ENCODE results near the gene PKM. TPM values are rescaled to one million over a fixed set of nuclear protein-coding genes. Genes with fewer than 3 reads are reported as not detected.

PKM gene
- total RNA-seq, 4 donors from 2014 or later: 259 to 431 (median 291) TPM

- no peaks in the 10 kb centered on the region for H3K9me3 ChIP-seq
- no peaks in the 10 kb centered on the region for H3K27me3 ChIP-seq
- H3K27ac ChIP-seq: no peak overlapping the region
- no peak for DNase-seq
- WGBS, 2 donors (ENCODE audit: low coverage in 1 of 2): 98 to 100% methylated on average over 1 of the region's 1 CpG
- TF ChIP-seq EP300 (IDR thresholded peaks at IDR 0.05; ENCODE audit: low read depth): no peak
- no peak for TF ChIP-seq POLR2A (IDR thresholded peaks at IDR 0.05)
- no peak for TF ChIP-seq POLR2AphosphoS5 (IDR thresholded peaks at IDR 0.05)
- no peak for TF ChIP-seq CTCF (IDR thresholded peaks at IDR 0.05)
- H3K4me1 ChIP-seq: no peaks in the 10 kb centered on the region
- in situ Hi-C loops (cut with MboI; ENCODE audit: low pct_ligation_motif_present in 1 of 4, low pct_unique_long_range_greater_than_20kb in 1 of 4, low sequenced_read_pairs in 3 of 4): no loop called here
- H3K4me3 ChIP-seq: no peak overlapping the region
- peaks cover 0 to 41% (median 19%) of the 10 kb centered on the region in 4 donors for H3K36me3 ChIP-seq
- intact Hi-C loops (cut with DNase I; ENCODE audit: low total_unique reads): no loop called here
These were observed 17.5 kb upstream of the PKM start for GRCh38 chr15:72248514-72248913.

GRCh38 chr15:72242775-72243370 is 11.9 kb upstream of the PKM start:
- intact Hi-C loops (cut with DNase I; ENCODE audit: low total_unique reads) (no loop called here), in situ Hi-C loops (cut with MboI; ENCODE audit: low pct_ligation_motif_present in 1 of 4, low pct_unique_long_range_greater_than_20kb in 1 of 4, low sequenced_read_pairs in 3 of 4) (no loop called here)
- H3K9me3 ChIP-seq: no peaks in the 10 kb centered on the region
- TF ChIP-seq EP300 (IDR thresholded peaks at IDR 0.05; ENCODE audit: low read depth) (no peak), CTCF (IDR thresholded peaks at IDR 0.05) (no peak), POLR2AphosphoS5 (IDR thresholded peaks at IDR 0.05) (no peak), POLR2A (IDR thresholded peaks at IDR 0.05) (no peak)
- 83 to 86% methylated on average over 1 to 2 of the region's 2 CpGs for WGBS, 2 donors (ENCODE audit: low coverage in 1 of 2)
- DNase-seq: no peak
- no peaks in the 10 kb centered on the region for H3K27me3 ChIP-seq
- peaks cover 0 to 1% (median under 1%) of the 10 kb centered on the region in 4 donors for H3K4me1 ChIP-seq
- H3K27ac ChIP-seq: no peak overlapping the region
- H3K36me3 ChIP-seq: peaks cover 0 to 19% (median 6%) of the 10 kb centered on the region in 4 donors
- no peak overlapping the region for H3K4me3 ChIP-seq

- DNase-seq: no peak
These were observed 8.7 kb upstream of the PKM start for GRCh38 chr15:72239652-72240051.

GRCh38 chr15:72238586-72238985 is 7.6 kb upstream of the PKM start:
- no peak overlapping the region for H3K27ac ChIP-seq
- peaks cover 0 to 19% (median 6%) of the 10 kb centered on the region in 4 donors for H3K36me3 ChIP-seq
- intact Hi-C loops (cut with DNase I; ENCODE audit: low total_unique reads) (no loop called here), in situ Hi-C loops (cut with MboI; ENCODE audit: low pct_ligation_motif_present in 1 of 4, low pct_unique_long_range_greater_than_20kb in 1 of 4, low sequenced_read_pairs in 3 of 4) (no loop called here)
- no peak overlapping the region for H3K4me3 ChIP-seq
- no peaks in the 10 kb centered on the region for H3K27me3 ChIP-seq
- TF ChIP-seq EP300 (IDR thresholded peaks at IDR 0.05; ENCODE audit: low read depth) (no peak), POLR2AphosphoS5 (IDR thresholded peaks at IDR 0.05) (no peak), CTCF (IDR thresholded peaks at IDR 0.05) (no peak), POLR2A (IDR thresholded peaks at IDR 0.05) (no peak)
- 93 to 99% methylated on average over 2 to 3 of the region's 3 CpGs for WGBS, 2 donors (ENCODE audit: low coverage in 1 of 2)
- peaks cover 0 to 14% (median 10%) of the 10 kb centered on the region in 4 donors for H3K4me1 ChIP-seq
- no peak for DNase-seq
- H3K9me3 ChIP-seq: no peaks in the 10 kb centered on the region

More at GRCh38 chr15:72239652-72240051, 8.7 kb upstream of the PKM start:
- intact Hi-C loops (cut with DNase I; ENCODE audit: low total_unique reads): no loop called here
- TF ChIP-seq EP300 (IDR thresholded peaks at IDR 0.05; ENCODE audit: low read depth) (no peak), POLR2AphosphoS5 (IDR thresholded peaks at IDR 0.05) (no peak)
- H3K27ac ChIP-seq: no peak overlapping the region
- no peaks in the 10 kb centered on the region for H3K9me3 ChIP-seq
- H3K4me3 ChIP-seq: no peak overlapping the region
- H3K4me1 ChIP-seq: peaks cover 0 to 14% (median 10%) of the 10 kb centered on the region in 4 donors
- H3K27me3 ChIP-seq: no peaks in the 10 kb centered on the region
- H3K36me3 ChIP-seq: peaks cover 0 to 19% (median 6%) of the 10 kb centered on the region in 4 donors
- in situ Hi-C loops (cut with MboI; ENCODE audit: low pct_ligation_motif_present in 1 of 4, low pct_unique_long_range_greater_than_20kb in 1 of 4, low sequenced_read_pairs in 3 of 4): no loop called here

GRCh38 chr15:72237853-72238224 is 6.8 kb upstream of the PKM start:
- WGBS, 2 donors (ENCODE audit: low coverage in 1 of 2): 100% methylated on average over 1 of the region's 1 CpG; no CpG with 5 or more reads in 1 of the 2 donors
- Histone ChIP-seq H3K36me3 (peaks cover 0 to 19% (median 6%) of the 10 kb centered on the region in 4 donors), H3K9me3 (no peaks in the 10 kb centered on the region), H3K27me3 (no peaks in the 10 kb centered on the region), H3K4me1 (peaks cover 0 to 15% (median 12%) of the 10 kb centered on the region in 4 donors), H3K27ac (peak overlapping the region in 3 of 4 donors; percentile 37 to 61 (median 38)), H3K4me3 (no peak overlapping the region)
- in situ Hi-C loops (cut with MboI; ENCODE audit: low pct_ligation_motif_present in 1 of 4, low pct_unique_long_range_greater_than_20kb in 1 of 4, low sequenced_read_pairs in 3 of 4) (no loop called here), intact Hi-C loops (cut with DNase I; ENCODE audit: low total_unique reads) (no loop called here)
- no peak for TF ChIP-seq POLR2AphosphoS5 (IDR thresholded peaks at IDR 0.05)
- TF ChIP-seq POLR2A (IDR thresholded peaks at IDR 0.05): no peak
- no peak for TF ChIP-seq EP300 (IDR thresholded peaks at IDR 0.05; ENCODE audit: low read depth)
- TF ChIP-seq CTCF (IDR thresholded peaks at IDR 0.05): no peak
- DNase-seq: no peak

Data from transverse colon (tissue), 4 donors.